ENCODE results near the gene STARD5.

- TF ChIP-seq CTCF (IDR thresholded peaks at IDR 0.05) (no peak), POLR2A (IDR thresholded peaks at IDR 0.05) (no peak)
These were observed 38.5 kb downstream of the STARD5 start for GRCh38 chr15:81285461-81285860.
